Neural progenitor cell (in vitro differentiated cells): Measurements from ENCODE around the gene SPAG6. TPM values are rescaled to one million over a fixed set of nuclear protein-coding genes. Genes with fewer than 3 reads are reported as not detected.
A peak's percentile ranks its signal among the peaks of the same experiment; 100 is the strongest.

Source experiments
- DNase-seq: peaks from one replicate; pipeline ENCODE4 v3.0.0-alpha.2; 2016; ENCODE audit warnings: low spot score
- H2AFZ ChIP-seq: fragments of 200-600 bp; sonication (generic); replicated peaks from 2 replicates; pipeline ENCODE4 v1.6.1; 2016; ENCODE audit warnings: antibody characterized with exemption
- H3F3A ChIP-seq: fragments of 200-600 bp; sonication (generic); 2 replicates; pipeline ENCODE4 v1.6.1; 2016; ENCODE audit warnings: antibody characterized with exemption, low read depth
- H3K27ac ChIP-seq: fragments of 200-600 bp; sonication (generic); 2 replicates; pipeline ENCODE4 v1.5.1; 2016; ENCODE audit warnings: mild to moderate bottlenecking
- H3K27me3 ChIP-seq: fragments of 200-600 bp; sonication (generic); 2 replicates; pipeline ENCODE4 v1.6.1; 2016; ENCODE audit warnings: mild to moderate bottlenecking, moderate library complexity
- H3K36me3 ChIP-seq: fragments of 200-600 bp; sonication (generic); 2 replicates; pipeline ENCODE4 v1.5.1; 2016
- H3K4me1 ChIP-seq: fragments of 200-600 bp; sonication (generic); 2 replicates; pipeline ENCODE4 v1.6.1; 2016; ENCODE audit warnings: mixed run types
- H3K4me2 ChIP-seq: fragments of 200-600 bp; sonication (generic); 2 replicates; pipeline ENCODE4 v1.6.1; 2016
- H3K4me3 ChIP-seq: fragments of 200-600 bp; sonication (generic); 2 replicates; pipeline ENCODE4 v1.5.1; 2016
- H3K79me2 ChIP-seq: fragments of 200-600 bp; sonication (generic); 2 replicates; pipeline ENCODE4 v1.6.1; 2016; ENCODE audit warnings: low read depth
- H3K9ac ChIP-seq: fragments of 200-600 bp; sonication (generic); 2 replicates; pipeline ENCODE4 v1.6.1; 2016
- H3K9me3 ChIP-seq: fragments of 200-600 bp; sonication (generic); 2 replicates; pipeline ENCODE4 v1.5.1; 2016; ENCODE audit warnings: low read depth
- H4K20me1 ChIP-seq: fragments of 200-600 bp; sonication (generic); 2 replicates; pipeline ENCODE4 v1.6.1; 2016; ENCODE audit warnings: low read depth
- H3K27ac Mint-ChIP-seq: 3 replicates; pipeline ENCODE4 v1.8.0; 2021; ENCODE audit warnings: mixed read lengths
- H3K27me3 Mint-ChIP-seq: 2 replicates; pipeline ENCODE4 v1.8.0; 2022; ENCODE audit warnings: low read depth, mild to moderate bottlenecking, inconsistent platforms, moderate library complexity, mixed read lengths; ENCODE audit not compliant: insufficient read depth
- H3K36me3 Mint-ChIP-seq: 3 replicates; pipeline ENCODE4 v1.8.0; 2021; ENCODE audit warnings: mixed read lengths
- H3K4me1 Mint-ChIP-seq: 3 replicates; pipeline ENCODE4 v1.8.0; 2021; ENCODE audit warnings: mixed read lengths
- H3K4me3 Mint-ChIP-seq: 3 replicates; pipeline ENCODE4 v1.8.0; 2021; ENCODE audit warnings: mild to moderate bottlenecking, moderate library complexity, mixed read lengths
- H3K9me3 Mint-ChIP-seq: 3 replicates; pipeline ENCODE4 v1.8.0; 2020; ENCODE audit warnings: mixed read lengths
- EZH2 ChIP-seq: fragments of 200-600 bp; sonication (generic); IDR thresholded peaks from 2 replicates; pipeline ENCODE4 v1.6.1; 2017; ENCODE audit warnings: antibody characterized with exemption, mild to moderate bottlenecking, moderate library complexity
- EZH2phosphoT487 ChIP-seq: fragments of 200-600 bp; sonication (generic); IDR thresholded peaks from 2 replicates; pipeline ENCODE4 v1.6.1; 2017; ENCODE audit warnings: antibody characterized with exemption
- total RNA-seq: library from RNA; depleted of rRNA; stranded (reverse); fragments of >200 nt; gene quantifications from 2 replicates; pipeline ENCODE4 v1.2.3, GENCODE V29; 2015; ENCODE audit warnings: low replicate concordance
- TF ChIP-seq, protein P1 (sequence below): fragments of 200-600 bp; sonication (generic); IDR thresholded peaks from 2 replicates; pipeline ENCODE4 v1.5.1; 2017; ENCODE audit warnings: antibody characterized with exemption, mild to moderate bottlenecking

SPAG6 gene
- total RNA-seq, 1 donor from 2014 or later: 0.71 TPM

DNA sequence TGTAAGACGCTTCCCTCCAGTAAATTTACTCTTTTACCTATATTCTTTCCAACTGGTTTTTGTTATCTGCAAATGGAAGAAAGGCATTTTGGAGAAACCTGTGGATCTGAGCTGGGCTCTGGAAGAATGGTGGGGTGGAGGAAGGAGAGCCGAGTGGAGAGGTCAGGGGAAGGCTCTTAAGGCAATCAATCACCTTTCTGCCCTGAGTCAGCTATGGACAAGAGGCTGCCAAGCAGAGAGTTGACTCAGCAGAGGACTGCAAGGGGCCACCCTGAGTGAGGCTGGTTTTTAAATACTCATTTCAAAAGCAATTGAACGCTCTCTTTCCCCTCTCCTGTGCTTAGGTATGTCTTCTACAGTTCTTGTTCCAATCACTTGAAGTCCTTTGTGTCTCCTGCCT is 81.8 kb downstream of the SPAG6 start:
- H3K27ac Mint-ChIP-seq: peak overlapping the region; percentile 34
- no peak for DNase-seq

DNA sequence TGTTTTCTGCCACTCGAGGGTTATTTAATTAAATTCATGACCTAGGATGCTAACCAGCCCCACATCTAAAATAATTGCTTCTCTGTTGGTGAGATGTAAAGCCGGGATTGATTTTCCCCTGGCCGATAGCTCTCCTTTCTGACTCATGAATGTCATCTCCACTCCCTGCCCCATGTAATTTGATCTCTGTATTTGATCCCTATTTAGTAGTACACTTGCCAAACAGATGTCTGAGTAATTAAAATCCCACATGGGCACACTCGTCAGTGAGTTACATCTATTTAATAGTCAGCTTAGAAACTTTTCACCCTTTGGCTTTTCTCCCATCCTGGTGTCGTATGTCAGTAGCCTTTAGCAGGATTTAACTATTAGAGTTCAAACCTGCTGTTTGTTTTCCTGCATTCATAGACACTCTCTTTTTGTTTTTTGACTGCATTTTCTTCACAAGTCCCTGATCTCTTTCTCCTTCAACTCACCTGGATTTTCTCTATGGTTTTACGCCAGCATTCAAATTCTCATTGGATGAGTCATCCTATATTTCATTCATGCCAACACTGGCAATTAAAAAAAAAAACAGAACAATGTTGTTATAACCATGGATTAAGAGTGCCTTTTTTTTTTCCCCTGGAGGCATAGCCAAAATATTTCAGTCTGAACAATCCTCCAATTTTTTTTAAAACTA is 82.7 kb downstream of the SPAG6 start:
- H3K4me3 Mint-ChIP-seq: peak overlapping the region; percentile 1
- H3K36me3 ChIP-seq: no peaks in the 10 kb centered on the region
- H3F3A ChIP-seq: no peaks in the 10 kb centered on the region
- H3K9ac ChIP-seq: no peak overlapping the region
- peaks cover 26% of the 10 kb centered on the region for H3K4me1 ChIP-seq
- H3K9me3 Mint-ChIP-seq: no peaks in the 10 kb centered on the region
- peaks cover 18% of the 10 kb centered on the region for H3K27me3 ChIP-seq
- no peaks in the 10 kb centered on the region for H3K36me3 Mint-ChIP-seq
- no peaks in the 10 kb centered on the region for H3K27me3 Mint-ChIP-seq
- H3K79me2 ChIP-seq: no peaks in the 10 kb centered on the region
- no peak overlapping the region for H3K4me3 ChIP-seq
- no peak overlapping the region for H2AFZ ChIP-seq
- H3K4me2 ChIP-seq: peak overlapping the region; percentile 49
- H4K20me1 ChIP-seq: no peaks in the 10 kb centered on the region
- H3K27ac ChIP-seq: no peak overlapping the region
- peaks cover 37% of the 10 kb centered on the region for H3K4me1 Mint-ChIP-seq
- H3K27ac Mint-ChIP-seq: no peak overlapping the region
- TF ChIP-seq EZH2: no peak
- no peak for TF ChIP-seq EZH2phosphoT487
- TF ChIP-seq, protein P1, sequence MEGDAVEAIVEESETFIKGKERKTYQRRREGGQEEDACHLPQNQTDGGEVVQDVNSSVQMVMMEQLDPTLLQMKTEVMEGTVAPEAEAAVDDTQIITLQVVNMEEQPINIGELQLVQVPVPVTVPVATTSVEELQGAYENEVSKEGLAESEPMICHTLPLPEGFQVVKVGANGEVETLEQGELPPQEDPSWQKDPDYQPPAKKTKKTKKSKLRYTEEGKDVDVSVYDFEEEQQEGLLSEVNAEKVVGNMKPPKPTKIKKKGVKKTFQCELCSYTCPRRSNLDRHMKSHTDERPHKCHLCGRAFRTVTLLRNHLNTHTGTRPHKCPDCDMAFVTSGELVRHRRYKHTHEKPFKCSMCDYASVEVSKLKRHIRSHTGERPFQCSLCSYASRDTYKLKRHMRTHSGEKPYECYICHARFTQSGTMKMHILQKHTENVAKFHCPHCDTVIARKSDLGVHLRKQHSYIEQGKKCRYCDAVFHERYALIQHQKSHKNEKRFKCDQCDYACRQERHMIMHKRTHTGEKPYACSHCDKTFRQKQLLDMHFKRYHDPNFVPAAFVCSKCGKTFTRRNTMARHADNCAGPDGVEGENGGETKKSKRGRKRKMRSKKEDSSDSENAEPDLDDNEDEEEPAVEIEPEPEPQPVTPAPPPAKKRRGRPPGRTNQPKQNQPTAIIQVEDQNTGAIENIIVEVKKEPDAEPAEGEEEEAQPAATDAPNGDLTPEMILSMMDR: no peak
- H3K9me3 ChIP-seq: no peaks in the 10 kb centered on the region
- no peak for DNase-seq

More for the DNA sequence above, 81.8 kb downstream of the SPAG6 start:
- H3K4me3 Mint-ChIP-seq: peak overlapping the region; percentile 1
- no peaks in the 10 kb centered on the region for H3K36me3 ChIP-seq
- H3K9me3 Mint-ChIP-seq: no peaks in the 10 kb centered on the region
- no peak overlapping the region for H3K4me3 ChIP-seq
- H2AFZ ChIP-seq: no peak overlapping the region
- H3K4me2 ChIP-seq: peak overlapping the region; percentile 49
- H3K27me3 Mint-ChIP-seq: no peaks in the 10 kb centered on the region
- no peaks in the 10 kb centered on the region for H4K20me1 ChIP-seq
- H3K4me1 Mint-ChIP-seq: peaks cover 37% of the 10 kb centered on the region
- H3K79me2 ChIP-seq: no peaks in the 10 kb centered on the region
- no peaks in the 10 kb centered on the region for H3K9me3 ChIP-seq
- no peaks in the 10 kb centered on the region for H3K36me3 Mint-ChIP-seq
- no peak overlapping the region for H3K27ac ChIP-seq
- H3K9ac ChIP-seq: no peak overlapping the region
- H3K27me3 ChIP-seq: peaks cover 18% of the 10 kb centered on the region
- TF ChIP-seq EZH2 (no peak), EZH2phosphoT487 (no peak)
- TF ChIP-seq, protein P1: no peak
- H3F3A ChIP-seq: no peaks in the 10 kb centered on the region
- H3K4me1 ChIP-seq: peaks cover 26% of the 10 kb centered on the region

DNA sequence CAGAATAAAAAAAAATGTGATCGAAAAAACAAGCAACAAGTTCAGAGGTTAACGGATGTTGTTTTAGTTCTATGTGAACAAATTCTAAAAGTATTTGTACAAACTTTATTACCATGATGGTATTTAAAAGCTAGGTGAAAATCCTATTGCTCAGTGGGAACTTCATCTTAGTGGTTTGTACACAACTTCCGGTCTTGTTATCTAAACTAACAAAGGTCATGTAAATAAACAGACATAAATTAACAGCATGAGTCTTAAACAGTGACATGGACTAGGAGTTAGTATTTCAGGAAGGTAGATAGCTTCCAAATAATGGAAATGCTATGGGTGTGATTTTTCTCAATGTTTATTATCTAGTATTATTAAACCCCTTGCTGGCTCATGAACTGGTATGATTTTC is 83.8 kb downstream of the SPAG6 start:
- Mint-ChIP-seq H3K4me1 (peaks cover 42% of the 10 kb centered on the region), H3K9me3 (no peaks in the 10 kb centered on the region), H3K4me3 (no peak overlapping the region), H3K36me3 (no peaks in the 10 kb centered on the region), H3K27ac (no peak overlapping the region), H3K27me3 (no peaks in the 10 kb centered on the region)
- no peak for DNase-seq
- no peak overlapping the region for H3K27ac ChIP-seq
- H3K9me3 ChIP-seq: no peaks in the 10 kb centered on the region
- no peak overlapping the region for H3K4me3 ChIP-seq
- no peak overlapping the region for H2AFZ ChIP-seq
- H4K20me1 ChIP-seq: no peaks in the 10 kb centered on the region
- no peaks in the 10 kb centered on the region for H3K36me3 ChIP-seq
- H3K9ac ChIP-seq: no peak overlapping the region
- TF ChIP-seq, protein P1: no peak
- TF ChIP-seq EZH2phosphoT487 (no peak), EZH2 (no peak)
- H3K4me1 ChIP-seq: peaks cover 26% of the 10 kb centered on the region
- H3K4me2 ChIP-seq: no peak overlapping the region
- H3K79me2 ChIP-seq: no peaks in the 10 kb centered on the region
- peaks cover 19% of the 10 kb centered on the region for H3K27me3 ChIP-seq
- H3F3A ChIP-seq: no peaks in the 10 kb centered on the region
